ENCODE data around the gene SPINDOC. TPM values are rescaled to one million over a fixed set of nuclear protein-coding genes. Genes with fewer than 3 reads are reported as not detected.

The SPINDOC gene
- total RNA-seq, 1 experiment from 2014 or later: 94.5 TPM

- ChIA-PET POLR2A (ENCODE audit: low non-redundant PET) (no interaction called here), CTCF (no interaction called here)
- Histone ChIP-seq H3K27ac (ENCODE audit: low read depth, low read length, poor library complexity, severe bottlenecking) (no peak overlapping the region), H3K9me3 (ENCODE audit: low read depth, low read length, poor library complexity, severe bottlenecking) (no peaks in the 10 kb centered on the region), H3K4me1 (ENCODE audit: insufficient read depth, low read length, poor library complexity, severe bottlenecking) (peaks cover 43% of the 10 kb centered on the region), H3K27me3 (replicated peaks; ENCODE audit: insufficient read depth, low read depth, low read length, poor library complexity) (no peaks in the 10 kb centered on the region), H3K36me3 (ENCODE audit: insufficient read depth, low read length, poor library complexity, severe bottlenecking) (no peaks in the 10 kb centered on the region), H3K4me3 (ENCODE audit: low read depth, low read length, poor library complexity, severe bottlenecking) (no peak overlapping the region)
- BruUV-seq (replicated peaks): no TSS peak
- no peak for DNase-seq (ENCODE audit: low spot score)
- TF ChIP-seq EZH2 (IDR thresholded peaks at IDR 0.05; ENCODE audit: borderline replicate concordance, low read depth, low read length, poor library complexity, severe bottlenecking): no peak
- no peak for TF ChIP-seq CTCF (conservative IDR thresholded peaks at IDR 0.05; ENCODE audit: low read depth, low read length)
- intact Hi-C loops (cut with micrococcal nuclease; ENCODE audit: unreplicated experiment): no loop called here
Observed at GRCh38 chr11:63868399-63869064, 55.3 kb downstream of the SPINDOC start.

DNA sequence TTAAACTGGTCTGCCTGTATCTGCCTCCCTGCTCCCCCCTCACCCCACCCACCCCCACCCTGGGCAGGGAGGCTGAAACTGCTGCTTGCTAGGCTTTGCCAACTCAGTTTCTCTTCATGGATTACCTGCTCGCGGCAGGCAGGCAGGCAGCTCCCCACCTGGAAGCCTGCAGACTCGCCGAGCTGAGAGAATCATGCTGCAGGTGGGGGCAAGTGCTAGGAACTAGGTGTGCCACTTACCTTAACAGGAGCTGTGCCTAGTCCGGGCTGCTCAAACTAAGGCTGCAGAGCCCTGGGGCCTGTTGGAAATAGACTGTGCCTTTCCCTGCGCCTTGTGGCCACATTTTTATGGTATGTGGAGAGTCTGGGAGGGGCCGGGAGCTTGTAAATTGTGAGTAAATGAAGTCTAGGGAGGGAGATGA, 55.9 kb downstream of the SPINDOC start:
- intact Hi-C loops (cut with micrococcal nuclease; ENCODE audit: unreplicated experiment): no loop called here
- ChIA-PET CTCF (no interaction called here), POLR2A (ENCODE audit: low non-redundant PET) (no interaction called here)

GRCh38 chr11:63869683-63870082, 56.4 kb downstream of the SPINDOC start:
- peaks cover 39% of the 10 kb centered on the region for H3K4me1 ChIP-seq (ENCODE audit: insufficient read depth, low read length, poor library complexity, severe bottlenecking)
- CTCF ChIA-PET: no interaction called here
- TF ChIP-seq EZH2 (IDR thresholded peaks at IDR 0.05; ENCODE audit: borderline replicate concordance, low read depth, low read length, poor library complexity, severe bottlenecking): no peak
- no peak for TF ChIP-seq CTCF (conservative IDR thresholded peaks at IDR 0.05; ENCODE audit: low read depth, low read length)
- no peak overlapping the region for H3K27ac ChIP-seq (ENCODE audit: low read depth, low read length, poor library complexity, severe bottlenecking)
- no peak overlapping the region for H3K4me3 ChIP-seq (ENCODE audit: low read depth, low read length, poor library complexity, severe bottlenecking)
- no peaks in the 10 kb centered on the region for H3K9me3 ChIP-seq (ENCODE audit: low read depth, low read length, poor library complexity, severe bottlenecking)
- H3K27me3 ChIP-seq (replicated peaks; ENCODE audit: insufficient read depth, low read depth, low read length, poor library complexity): no peaks in the 10 kb centered on the region
- BruUV-seq (replicated peaks): no TSS peak
- no peaks in the 10 kb centered on the region for H3K36me3 ChIP-seq (ENCODE audit: insufficient read depth, low read length, poor library complexity, severe bottlenecking)
- DNase-seq (ENCODE audit: low spot score): no peak
- POLR2A ChIA-PET (ENCODE audit: low non-redundant PET): no interaction called here
- intact Hi-C loops (cut with micrococcal nuclease; ENCODE audit: unreplicated experiment): no loop called here

More for the DNA sequence above, 55.9 kb downstream of the SPINDOC start:
- no TSS peak for BruUV-seq (replicated peaks)
- Histone ChIP-seq H3K4me3 (ENCODE audit: low read depth, low read length, poor library complexity, severe bottlenecking) (no peak overlapping the region), H3K4me1 (ENCODE audit: insufficient read depth, low read length, poor library complexity, severe bottlenecking) (peaks cover 39% of the 10 kb centered on the region), H3K27ac (ENCODE audit: low read depth, low read length, poor library complexity, severe bottlenecking) (no peak overlapping the region), H3K36me3 (ENCODE audit: insufficient read depth, low read length, poor library complexity, severe bottlenecking) (no peaks in the 10 kb centered on the region), H3K9me3 (ENCODE audit: low read depth, low read length, poor library complexity, severe bottlenecking) (no peaks in the 10 kb centered on the region), H3K27me3 (replicated peaks; ENCODE audit: insufficient read depth, low read depth, low read length, poor library complexity) (no peaks in the 10 kb centered on the region)
- no peak for DNase-seq (ENCODE audit: low spot score)
- TF ChIP-seq EZH2 (IDR thresholded peaks at IDR 0.05; ENCODE audit: borderline replicate concordance, low read depth, low read length, poor library complexity, severe bottlenecking): no peak
- TF ChIP-seq CTCF (conservative IDR thresholded peaks at IDR 0.05; ENCODE audit: low read depth, low read length): no peak
